Panc1 (cell line): ENCODE data around the gene EDRF1. TPM values are rescaled to one million over a fixed set of nuclear protein-coding genes. Genes with fewer than 3 reads are reported as not detected.

Experiments
- ATAC-seq: fragments of 200-7000 bp; cut with Tn5 transposase; 2 replicates; pipeline ENCODE4 v1.9.1; 2020; ENCODE audit warnings: mild to moderate bottlenecking, moderate library complexity
- BruUV-seq: library from RNA; stranded (reverse); fragments of 400-500 nt; replicated peaks from 2 replicates; lab custom pipeline; 2021; lab: Mats Ljungman, UMichigan
- CTCF ChIA-PET: fragments of 300-600 bp; sonication (Branson Sonifier 250); formaldehyde crosslinking; loops from one replicate; lab custom pipeline; 2022; ENCODE audit warnings: antibody characterized with exemption; lab: Charles Lee
- POLR2A ChIA-PET: fragments of 300-600 bp; sonication (Branson Sonifier 250); formaldehyde crosslinking; loops from one replicate; lab custom pipeline; 2022; ENCODE audit warnings: antibody characterized with exemption; lab: Charles Lee
- DNase-seq: peaks from one replicate; pipeline ENCODE4 v3.0.0-alpha.2; 2010; ENCODE audit warnings: low read depth, low spot score
- H3K27ac ChIP-seq: 2 replicates; pipeline ENCODE4 v1.5.1; 2011; ENCODE audit warnings: mild to moderate bottlenecking, low read length, inconsistent platforms
- H3K27me3 ChIP-seq: fragments of 200-500 bp; sonication (Bioruptor generic); 2 replicates; pipeline ENCODE4 v1.6.0; 2014; ENCODE audit warnings: low read length, inconsistent platforms; ENCODE audit not compliant: control insufficient read depth, insufficient read depth
- H3K36me3 ChIP-seq: fragments of 200-500 bp; sonication (Bioruptor generic); 2 replicates; pipeline ENCODE4 v1.5.1; 2014; ENCODE audit warnings: inconsistent platforms, mild to moderate bottlenecking, low read length, moderate library complexity; ENCODE audit not compliant: control insufficient read depth, insufficient read depth
- H3K4me1 ChIP-seq: 2 replicates; pipeline ENCODE4 v1.5.1; 2011; ENCODE audit warnings: inconsistent platforms, mild to moderate bottlenecking, low read length, moderate library complexity; ENCODE audit not compliant: control insufficient read depth, insufficient read depth
- H3K4me3 ChIP-seq, 2 experiments: 2 replicates each; pipeline ENCODE4 v1.5.1; 2011 to 2012; ENCODE audit warnings: low read depth in 2 of 2, low read length in 2 of 2, mild to moderate bottlenecking in 2 of 2, inconsistent platforms in 1 of 2, moderate library complexity in 1 of 2
- H3K9me3 ChIP-seq: fragments of 200-500 bp; sonication (Bioruptor generic); 2 replicates; pipeline ENCODE4 v1.5.1; 2014; ENCODE audit warnings: low read depth, mild to moderate bottlenecking, inconsistent platforms, low read length, moderate library complexity; ENCODE audit not compliant: control insufficient read depth, insufficient read depth
- CTCF ChIP-seq: fragments of 450-650 bp; IDR thresholded peaks from 2 replicates; pipeline ENCODE4 v1.5.1; 2017; ENCODE audit warnings: mild to moderate bottlenecking
- POLR2AphosphoS5 ChIP-seq: IDR thresholded peaks from 2 replicates; pipeline ENCODE4 v1.6.1; 2012; ENCODE audit warnings: mild to moderate bottlenecking, low read depth, low read length, moderate library complexity
- SIN3A ChIP-seq: IDR thresholded peaks from 2 replicates; pipeline ENCODE4 v1.6.1; 2012; ENCODE audit warnings: low read depth, mild to moderate bottlenecking, low read length, moderate library complexity, borderline replicate concordance; ENCODE audit not compliant: insufficient read depth
- TCF7L2 ChIP-seq: IDR thresholded peaks from 2 replicates; pipeline ENCODE4 v1.6.1; 2011; ENCODE audit warnings: mild to moderate bottlenecking, low read depth, low read length, inconsistent platforms
- in situ Hi-C: cut with HindIII; loops from 2 replicates; pipeline ENCODE4 v1.10.0; 2016; ENCODE audit warnings: low sequenced_read_pairs, low pct_unique_long_range_greater_than_20kb
- intact Hi-C: fragments of 100-400 bp; cut with micrococcal nuclease; formaldehyde crosslinking; loops from one replicate; pipeline ENCODE4 v1.10.0; 2022; ENCODE audit not compliant: unreplicated experiment
- total RNA-seq: library from RNA; stranded (reverse); gene quantifications from one replicate; pipeline ENCODE4 v1.2.1, GENCODE V29; 2021; ENCODE audit not compliant: unreplicated experiment
- TF ChIP-seq, protein P1 (sequence below), 2 experiments: IDR thresholded peaks; 2 replicates each; pipeline ENCODE4 v1.6.1; 2011 to 2012; ENCODE audit warnings: low read depth in 2 of 2, control low read depth in 1 of 2, low read length in 1 of 2, mild to moderate bottlenecking in 1 of 2, moderate library complexity in 1 of 2; ENCODE audit not compliant: insufficient read depth in 1 of 2

Gene EDRF1
- total RNA-seq, 1 experiment from 2014 or later: 36.3 TPM

DNA sequence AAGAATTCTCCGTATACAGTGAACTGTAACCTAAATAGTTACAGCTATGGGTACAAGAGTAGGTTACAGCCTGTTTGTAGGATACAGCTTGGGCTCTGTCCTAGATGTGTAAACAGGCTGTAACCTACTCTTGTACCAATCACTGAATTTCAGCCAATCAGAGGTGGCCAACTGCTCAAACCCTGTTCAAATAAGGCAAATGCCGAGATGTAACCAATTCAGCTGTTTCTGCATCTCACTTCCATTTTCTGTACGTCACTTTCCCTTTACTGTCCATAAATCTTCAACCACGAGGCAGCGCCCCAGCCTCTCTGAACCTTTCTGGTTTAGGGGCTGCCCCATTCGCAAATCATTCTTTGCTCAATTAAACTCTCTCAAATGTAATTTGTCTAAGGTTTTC is 64.4 kb downstream of the EDRF1 start:
- Histone ChIP-seq H3K36me3 (no peaks in the 10 kb centered on the region), H3K4me3 (no peak overlapping the region), H3K27ac (no peak overlapping the region), H3K4me1 (no peaks in the 10 kb centered on the region), H3K9me3 (no peaks in the 10 kb centered on the region), H3K27me3 (no peaks in the 10 kb centered on the region)
- ATAC-seq (no peak), DNase-seq (no peak)
- TF ChIP-seq CTCF (no peak), TCF7L2 (no peak), POLR2AphosphoS5 (no peak), SIN3A (no peak)
- TF ChIP-seq, protein P1, sequence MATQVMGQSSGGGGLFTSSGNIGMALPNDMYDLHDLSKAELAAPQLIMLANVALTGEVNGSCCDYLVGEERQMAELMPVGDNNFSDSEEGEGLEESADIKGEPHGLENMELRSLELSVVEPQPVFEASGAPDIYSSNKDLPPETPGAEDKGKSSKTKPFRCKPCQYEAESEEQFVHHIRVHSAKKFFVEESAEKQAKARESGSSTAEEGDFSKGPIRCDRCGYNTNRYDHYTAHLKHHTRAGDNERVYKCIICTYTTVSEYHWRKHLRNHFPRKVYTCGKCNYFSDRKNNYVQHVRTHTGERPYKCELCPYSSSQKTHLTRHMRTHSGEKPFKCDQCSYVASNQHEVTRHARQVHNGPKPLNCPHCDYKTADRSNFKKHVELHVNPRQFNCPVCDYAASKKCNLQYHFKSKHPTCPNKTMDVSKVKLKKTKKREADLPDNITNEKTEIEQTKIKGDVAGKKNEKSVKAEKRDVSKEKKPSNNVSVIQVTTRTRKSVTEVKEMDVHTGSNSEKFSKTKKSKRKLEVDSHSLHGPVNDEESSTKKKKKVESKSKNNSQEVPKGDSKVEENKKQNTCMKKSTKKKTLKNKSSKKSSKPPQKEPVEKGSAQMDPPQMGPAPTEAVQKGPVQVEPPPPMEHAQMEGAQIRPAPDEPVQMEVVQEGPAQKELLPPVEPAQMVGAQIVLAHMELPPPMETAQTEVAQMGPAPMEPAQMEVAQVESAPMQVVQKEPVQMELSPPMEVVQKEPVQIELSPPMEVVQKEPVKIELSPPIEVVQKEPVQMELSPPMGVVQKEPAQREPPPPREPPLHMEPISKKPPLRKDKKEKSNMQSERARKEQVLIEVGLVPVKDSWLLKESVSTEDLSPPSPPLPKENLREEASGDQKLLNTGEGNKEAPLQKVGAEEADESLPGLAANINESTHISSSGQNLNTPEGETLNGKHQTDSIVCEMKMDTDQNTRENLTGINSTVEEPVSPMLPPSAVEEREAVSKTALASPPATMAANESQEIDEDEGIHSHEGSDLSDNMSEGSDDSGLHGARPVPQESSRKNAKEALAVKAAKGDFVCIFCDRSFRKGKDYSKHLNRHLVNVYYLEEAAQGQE (IDR thresholded peaks at IDR 0.05; ENCODE audit: insufficient read depth in 1 of 2, low read depth in 2 of 2, low read length in 1 of 2): no peak
- CTCF ChIA-PET: no interaction called here
- in situ Hi-C loops (no loop called here), intact Hi-C loops (no loop called here)
- POLR2A ChIA-PET: interaction anchor here (0.7 kb wide), 1 partner anchor 52 kb away, joined by 3 read pairs; no protein-coding TSS in a partner anchor
- no TSS peak for BruUV-seq

DNA sequence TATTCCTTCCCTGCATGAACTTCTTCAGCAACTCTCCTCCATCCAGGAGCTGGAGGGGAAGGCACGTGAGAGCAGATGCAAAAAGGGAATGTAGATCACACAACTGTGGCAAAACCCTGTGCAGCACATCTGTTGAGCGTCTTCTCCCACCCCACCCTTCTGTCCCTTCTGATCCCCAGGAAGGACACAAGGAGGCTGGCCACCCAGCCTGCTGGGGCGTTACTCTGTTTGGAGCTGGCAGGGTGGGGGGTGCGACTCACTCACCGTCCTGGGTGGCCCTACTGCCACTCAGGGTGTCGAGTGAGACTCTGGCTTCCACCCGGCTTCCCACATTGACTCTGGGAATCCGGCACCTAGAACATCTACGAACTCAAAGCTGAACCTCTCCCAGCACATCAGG is 66.3 kb downstream of the EDRF1 start:
- ChIA-PET POLR2A (no interaction called here), CTCF (no interaction called here)
- Histone ChIP-seq H3K27me3 (no peaks in the 10 kb centered on the region), H3K4me3 (no peak overlapping the region), H3K4me1 (no peaks in the 10 kb centered on the region), H3K9me3 (no peaks in the 10 kb centered on the region), H3K27ac (no peak overlapping the region), H3K36me3 (no peaks in the 10 kb centered on the region)
- no peak for DNase-seq
- no TSS peak for BruUV-seq
- no peak for ATAC-seq
- TF ChIP-seq, protein P1 (IDR thresholded peaks at IDR 0.05; ENCODE audit: insufficient read depth in 1 of 2, low read depth in 2 of 2, low read length in 1 of 2): no peak
- no peak for TF ChIP-seq CTCF
- TF ChIP-seq POLR2AphosphoS5: no peak
- TF ChIP-seq TCF7L2: no peak
- no peak for TF ChIP-seq SIN3A
- in situ Hi-C loops: no loop called here
- intact Hi-C loops: no loop called here
